ENCODE measurements around the gene PSD4.

The PSD4 gene

GRCh38 chr2:113142290-113142689 lies 31.5 kb upstream of the PSD4 start:
- DNase-seq (ENCODE audit: low read depth in 3 of 3): no peak

GRCh38 chr2:113144259-113144658 lies 29.5 kb upstream of the PSD4 start:
- no peak for DNase-seq (ENCODE audit: low read depth in 3 of 3)

GRCh38 chr2:113148606-113149552 lies 24.9 kb upstream of the PSD4 start:
- DNase-seq (ENCODE audit: low read depth in 3 of 3): no peak

- DNase-seq (ENCODE audit: low read depth in 3 of 3): no peak
Measured at GRCh38 chr2:113149553-113150257, 24.1 kb upstream of the PSD4 start.

GRCh38 chr2:113150258-113150601 lies 23.5 kb upstream of the PSD4 start:
- no peak for DNase-seq (ENCODE audit: low read depth in 3 of 3)

- no peak for DNase-seq (ENCODE audit: low read depth in 3 of 3)
Measured at GRCh38 chr2:113155331-113155730, 18.4 kb upstream of the PSD4 start.

- DNase-seq (ENCODE audit: low read depth in 3 of 3): no peak
Measured at GRCh38 chr2:113156278-113157117, 17.3 kb upstream of the PSD4 start.

- no peak for DNase-seq (ENCODE audit: low read depth in 3 of 3)
Measured at GRCh38 chr2:113157118-113157896, 16.5 kb upstream of the PSD4 start.

- no peak for DNase-seq (ENCODE audit: low read depth in 3 of 3)
Measured at GRCh38 chr2:113157897-113158753, 15.6 kb upstream of the PSD4 start.

- DNase-seq (ENCODE audit: low read depth in 3 of 3): no peak
Measured at GRCh38 chr2:113158884-113159553, 14.8 kb upstream of the PSD4 start.

GRCh38 chr2:113160248-113160647 lies 13.5 kb upstream of the PSD4 start:
- DNase-seq (ENCODE audit: low read depth in 3 of 3): no peak

- DNase-seq (ENCODE audit: low read depth in 3 of 3): no peak
Measured at GRCh38 chr2:113160962-113161361, 12.8 kb upstream of the PSD4 start.

- no peak for DNase-seq (ENCODE audit: low read depth in 3 of 3)
Measured at GRCh38 chr2:113162173-113162572, 11.6 kb upstream of the PSD4 start.

- no peak for DNase-seq (ENCODE audit: low read depth in 3 of 3)
Measured at GRCh38 chr2:113162869-113163268, 10.9 kb upstream of the PSD4 start.

- no peak for DNase-seq (ENCODE audit: low read depth in 3 of 3)
Measured at GRCh38 chr2:113164215-113164929, 9.4 kb upstream of the PSD4 start.

GRCh38 chr2:113164930-113165585 lies 8.7 kb upstream of the PSD4 start:
- no peak for DNase-seq (ENCODE audit: low read depth in 3 of 3)

- no peak for DNase-seq (ENCODE audit: low read depth in 3 of 3)
Measured at GRCh38 chr2:113166187-113166645, 7.6 kb upstream of the PSD4 start.

- DNase-seq (ENCODE audit: low read depth in 3 of 3): no peak
Measured at GRCh38 chr2:113167115-113167932, 6.4 kb upstream of the PSD4 start.

Data from stimulated activated CD4-positive, alpha-beta T cell treated with anti-CD3 and anti-CD28 coated beads, TNF-alpha, amount 100 ng/mL, for 4 hours (primary cell).